ENCODE measurements around the gene DHRS7B. TPM values are rescaled to one million over a fixed set of nuclear protein-coding genes. Genes with fewer than 3 reads are reported as not detected.
A peak's percentile ranks its signal among the peaks of the same experiment; 100 is the strongest.

The DHRS7B gene
- total RNA-seq, 1 donor from 2014 or later, result 31.7 TPM

- no peak for TF ChIP-seq POLR2AphosphoS5 (IDR thresholded peaks at IDR 0.05; ENCODE audit: insufficient read depth in 1 of 2, low read depth in 1 of 2)
- TF ChIP-seq POLR2A (IDR thresholded peaks at IDR 0.05), result no peak
- no peak for TF ChIP-seq CTCF (IDR thresholded peaks at IDR 0.05)
- Histone ChIP-seq H3K4me1 (peaks cover 28% of the 10 kb centered on the region), H3K4me3 (no peak overlapping the region), H3K9me3 (no peaks in the 10 kb centered on the region), H3K27me3 (no peaks in the 10 kb centered on the region), H3K36me3 (peaks cover 0 to 26% of the 10 kb centered on the region in 2 donors), H3K27ac (no peak overlapping the region)
- intact Hi-C loops (cut with DNase I), result no loop called here
- no peak for DNase-seq (ENCODE audit: extremely low spot score in 2 of 2)
These were observed 66.3 kb downstream of the DHRS7B start for GRCh38 chr17:21193031-21193430.

- TF ChIP-seq CTCF (IDR thresholded peaks at IDR 0.05) (no peak), POLR2A (IDR thresholded peaks at IDR 0.05) (no peak), POLR2AphosphoS5 (IDR thresholded peaks at IDR 0.05; ENCODE audit: insufficient read depth in 1 of 2, low read depth in 1 of 2) (no peak)
- Histone ChIP-seq H3K9me3 (no peaks in the 10 kb centered on the region), H3K36me3 (peaks cover 0 to 23% of the 10 kb centered on the region in 2 donors), H3K4me3 (no peak overlapping the region), H3K27me3 (no peaks in the 10 kb centered on the region), H3K27ac (peak overlapping the region; percentile 55), H3K4me1 (peaks cover 35% of the 10 kb centered on the region)
- DNase-seq (ENCODE audit: extremely low spot score in 2 of 2), result no peak
- intact Hi-C loops (cut with DNase I), result no loop called here
These were observed 67.5 kb downstream of the DHRS7B start for GRCh38 chr17:21194226-21194625.

- Histone ChIP-seq H3K27ac (peak overlapping the region; percentile 55), H3K4me1 (peaks cover 40% of the 10 kb centered on the region), H3K9me3 (no peaks in the 10 kb centered on the region), H3K36me3 (peaks cover 0 to 18% of the 10 kb centered on the region in 2 donors), H3K4me3 (no peak overlapping the region), H3K27me3 (no peaks in the 10 kb centered on the region)
- DNase-seq (ENCODE audit: extremely low spot score in 2 of 2), result no peak
- TF ChIP-seq POLR2AphosphoS5 (IDR thresholded peaks at IDR 0.05; ENCODE audit: insufficient read depth in 1 of 2, low read depth in 1 of 2) (peak; percentile 8 to 66), POLR2A (IDR thresholded peaks at IDR 0.05) (no peak)
- intact Hi-C loops (cut with DNase I), result no loop called here
These were observed 67.9 kb downstream of the DHRS7B start for GRCh38 chr17:21194703-21195102.

GRCh38 chr17:21196126-21196525 lies 69.4 kb downstream of the DHRS7B start:
- peaks cover 0 to 16% of the 10 kb centered on the region in 2 donors for H3K36me3 ChIP-seq
- no peak overlapping the region for H3K4me3 ChIP-seq
- peak overlapping the region; percentile 55 for H3K27ac ChIP-seq
- H3K27me3 ChIP-seq, result no peaks in the 10 kb centered on the region
- no peak for DNase-seq (ENCODE audit: extremely low spot score in 2 of 2)
- intact Hi-C loops (cut with DNase I), result no loop called here
- TF ChIP-seq POLR2A (IDR thresholded peaks at IDR 0.05) (no peak), CTCF (IDR thresholded peaks at IDR 0.05) (no peak), POLR2AphosphoS5 (IDR thresholded peaks at IDR 0.05; ENCODE audit: insufficient read depth in 1 of 2, low read depth in 1 of 2) (no peak)
- H3K4me1 ChIP-seq, result peaks cover 54% of the 10 kb centered on the region
- H3K9me3 ChIP-seq, result no peaks in the 10 kb centered on the region

- intact Hi-C loops (cut with DNase I), result no loop called here
- H3K9me3 ChIP-seq, result no peaks in the 10 kb centered on the region
- H3K36me3 ChIP-seq, result peaks cover 0 to 16% of the 10 kb centered on the region in 2 donors
- no peak overlapping the region for H3K27ac ChIP-seq
- H3K27me3 ChIP-seq, result no peaks in the 10 kb centered on the region
- H3K4me3 ChIP-seq, result no peak overlapping the region
- no peak for DNase-seq (ENCODE audit: extremely low spot score in 2 of 2)
- no peak for TF ChIP-seq POLR2AphosphoS5 (IDR thresholded peaks at IDR 0.05; ENCODE audit: insufficient read depth in 1 of 2, low read depth in 1 of 2)
- TF ChIP-seq CTCF (IDR thresholded peaks at IDR 0.05), result no peak
- no peak for TF ChIP-seq POLR2A (IDR thresholded peaks at IDR 0.05)
- peaks cover 76% of the 10 kb centered on the region for H3K4me1 ChIP-seq
These were observed 71.6 kb downstream of the DHRS7B start for GRCh38 chr17:21198411-21198810.
